GM18909 (cell line): Measurements from ENCODE around the gene PRXL2C.
A peak's percentile ranks its signal among the peaks of the same experiment; 100 is the strongest.
"Not testable (repeated sequence)": the region's sequence is repeated elsewhere in the genome, so short reads cannot be mapped to it uniquely, and the experiment has no call there.

Experiments
- ATAC-seq: cut with Tn5 transposase; IDR thresholded peaks from one replicate; pipeline ENCODE4 v1.9.1; 2021; ENCODE audit warnings: mild to moderate bottlenecking; ENCODE audit not compliant: unreplicated experiment, poor library complexity

The PRXL2C gene

GRCh38 chr9:96651626-96652025 is 3.5 kb downstream of the PRXL2C start:
- no peak for ATAC-seq

DNA sequence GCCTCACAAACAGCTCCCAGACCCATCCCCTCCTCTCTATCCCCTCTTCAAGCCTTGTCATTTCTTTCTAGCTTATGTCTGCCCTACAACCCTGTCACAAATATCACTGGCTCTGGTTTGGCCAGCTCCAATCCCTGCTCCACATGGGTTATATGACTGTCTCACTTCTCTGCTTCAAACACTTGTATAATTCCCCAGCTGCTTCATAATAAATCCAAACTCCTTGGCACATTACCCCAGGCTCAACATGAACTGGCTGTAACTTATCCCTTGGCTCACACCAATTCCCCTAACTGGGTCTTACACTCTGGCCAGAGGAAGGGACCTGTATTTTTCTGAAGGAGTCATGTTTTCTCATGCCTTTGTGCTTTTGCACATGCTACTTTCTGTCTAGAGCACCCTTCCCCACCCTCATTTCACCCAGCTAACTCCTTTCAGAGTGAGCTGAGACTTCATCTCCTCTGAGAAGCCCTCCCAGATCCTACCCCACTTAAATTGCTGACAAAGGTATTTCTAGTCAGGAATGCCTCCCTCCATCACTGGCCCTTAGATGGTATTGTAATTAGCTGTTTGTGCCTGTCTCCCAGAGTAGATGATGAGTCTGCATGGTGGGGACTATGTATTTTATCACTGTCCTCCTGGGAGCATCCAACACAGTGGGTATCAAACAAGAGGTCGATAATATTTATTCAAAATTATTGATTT is 5.3 kb downstream of the PRXL2C start:
- ATAC-seq, result no peak

GRCh38 chr9:96646081-96646991 is 8.8 kb downstream of the PRXL2C start:
- no peak for ATAC-seq

GRCh38 chr9:96644137-96644536 is 11.0 kb downstream of the PRXL2C start:
- no peak for ATAC-seq

GRCh38 chr9:96641514-96641913 is 13.6 kb downstream of the PRXL2C start:
- ATAC-seq, result no peak

DNA sequence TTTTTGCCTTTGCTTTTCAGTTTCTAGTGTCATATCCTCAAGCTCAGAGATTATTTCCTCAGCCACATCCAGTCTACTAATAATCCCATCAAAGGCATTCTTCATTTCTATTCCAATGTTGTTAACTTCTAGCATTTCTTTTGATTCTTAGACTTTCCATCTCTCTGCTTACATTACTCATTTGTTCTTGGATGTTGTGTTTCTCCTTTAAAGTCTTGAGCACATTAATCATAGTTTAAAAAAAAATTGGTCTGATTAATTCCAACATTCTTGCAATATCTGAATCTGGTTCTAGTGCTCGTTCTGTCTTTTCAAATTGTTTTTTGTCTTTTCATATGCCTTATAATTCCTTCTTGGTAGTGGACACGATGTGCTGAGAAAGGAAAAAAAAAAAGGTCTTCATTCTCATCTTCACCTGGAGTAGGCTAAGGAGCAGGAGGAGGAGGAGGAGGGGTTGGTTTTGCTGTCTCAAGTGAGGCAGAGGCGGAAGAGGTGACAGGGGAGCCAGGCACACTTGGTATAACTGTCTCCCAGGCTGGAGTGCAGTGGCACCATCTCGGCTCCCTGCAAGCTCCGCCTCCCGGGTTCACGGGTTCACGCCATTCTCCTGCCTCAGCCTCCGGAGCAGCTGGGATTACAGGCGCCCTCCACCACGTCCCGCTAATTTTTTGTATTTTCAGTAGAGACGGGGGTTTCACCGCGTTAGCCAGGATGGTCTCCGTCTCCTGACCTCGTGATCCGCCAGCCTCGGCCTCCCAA is 16.3 kb downstream of the PRXL2C start:
- ATAC-seq, result no peak

DNA sequence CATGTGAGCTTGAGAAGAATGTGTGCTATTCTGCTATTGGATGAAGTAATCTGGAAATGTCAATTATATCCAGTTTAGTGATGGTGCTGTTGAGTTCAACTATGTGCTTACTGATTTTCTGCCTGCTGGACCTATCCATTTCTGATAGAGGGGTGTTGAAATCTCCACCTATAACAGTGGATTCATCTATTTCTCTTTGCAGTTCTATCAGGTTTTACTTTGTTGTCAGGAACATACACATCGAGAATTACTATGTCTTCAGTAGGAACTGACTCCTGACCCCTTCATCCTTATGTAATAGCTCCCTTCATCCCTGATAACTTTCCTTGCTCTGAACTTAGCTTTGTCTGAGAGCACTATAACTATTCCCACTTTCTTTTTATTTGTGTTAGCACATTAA is 18.7 kb downstream of the PRXL2C start:
- ATAC-seq, result no peak

DNA sequence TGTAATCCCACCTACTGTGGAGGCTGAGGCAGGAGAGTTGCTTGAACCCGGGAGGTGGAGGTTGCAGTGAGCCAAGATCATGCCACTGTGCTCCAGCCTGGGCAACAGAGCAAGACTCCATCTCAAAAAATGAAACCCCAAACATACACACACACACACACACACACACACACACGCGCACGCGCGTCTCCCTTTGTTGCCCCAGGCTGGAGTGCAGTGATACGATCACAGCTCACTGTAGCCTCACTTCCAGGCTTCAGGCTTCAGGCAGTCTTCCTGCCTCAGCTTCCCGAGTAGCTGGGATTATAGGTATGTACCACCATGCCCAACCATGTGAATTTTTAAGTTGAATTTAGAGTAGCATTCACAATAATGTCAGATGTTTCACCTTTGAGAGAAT is 21.5 kb downstream of the PRXL2C start:
- not testable (repeated sequence) for ATAC-seq

DNA sequence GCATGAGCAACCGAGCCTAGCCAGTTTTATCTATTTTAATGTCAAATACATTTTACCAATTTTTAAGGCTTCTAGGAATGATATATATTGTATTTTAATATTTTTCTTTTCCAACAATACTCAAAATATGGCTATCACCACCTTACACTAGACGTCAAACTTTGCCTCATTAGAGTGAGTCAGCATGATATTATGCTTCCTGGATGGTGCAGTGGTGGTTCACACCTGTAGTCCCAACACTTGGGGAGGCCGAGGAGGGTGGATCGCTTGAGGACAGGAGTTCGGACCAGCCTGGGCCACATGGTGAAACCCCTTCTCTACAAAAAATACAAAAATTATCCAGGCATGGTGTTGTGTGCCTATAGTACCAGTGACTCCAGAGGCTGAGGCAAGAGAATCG is 28.2 kb downstream of the PRXL2C start:
- ATAC-seq, result no peak

GRCh38 chr9:96621618-96622017 is 33.5 kb downstream of the PRXL2C start:
- ATAC-seq, result no peak

DNA sequence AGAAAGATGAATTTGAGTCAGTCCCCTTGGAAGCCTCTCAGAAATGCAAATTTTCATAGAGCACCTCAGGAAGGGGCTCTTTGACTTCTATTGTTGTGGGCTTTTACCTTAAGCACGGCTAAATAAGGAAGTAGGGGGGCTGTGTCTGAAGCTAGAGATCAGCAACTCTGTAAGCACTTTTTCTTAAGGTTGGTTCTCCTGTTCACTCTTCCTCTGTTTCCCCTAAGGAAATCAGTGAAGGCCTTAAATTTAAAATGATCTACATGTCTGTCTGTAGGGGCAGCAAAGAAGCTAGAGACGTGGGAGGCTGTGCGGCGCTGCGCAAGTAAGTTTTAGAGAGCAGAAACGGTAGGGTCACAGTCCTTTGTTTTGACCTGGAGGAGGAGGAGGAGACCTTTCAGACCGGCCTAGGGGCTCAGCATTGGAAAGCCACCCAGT is 34.3 kb downstream of the PRXL2C start:
- ATAC-seq, result no peak

GRCh38 chr9:96620181-96620514 is 35.0 kb downstream of the PRXL2C start:
- ATAC-seq, result no peak

GRCh38 chr9:96619491-96620180 is 35.5 kb downstream of the PRXL2C start, which contains the start of gene CDC14B:
CDC14B (minus strand) TSS chr9:96619843; CDS start chr9:96619378, 465 bp downstream.
- ATAC-seq, result peak; percentile 65

- ATAC-seq, result no peak
Measured at GRCh38 chr9:96619124-96619465, 36.0 kb downstream of the PRXL2C start.

DNA sequence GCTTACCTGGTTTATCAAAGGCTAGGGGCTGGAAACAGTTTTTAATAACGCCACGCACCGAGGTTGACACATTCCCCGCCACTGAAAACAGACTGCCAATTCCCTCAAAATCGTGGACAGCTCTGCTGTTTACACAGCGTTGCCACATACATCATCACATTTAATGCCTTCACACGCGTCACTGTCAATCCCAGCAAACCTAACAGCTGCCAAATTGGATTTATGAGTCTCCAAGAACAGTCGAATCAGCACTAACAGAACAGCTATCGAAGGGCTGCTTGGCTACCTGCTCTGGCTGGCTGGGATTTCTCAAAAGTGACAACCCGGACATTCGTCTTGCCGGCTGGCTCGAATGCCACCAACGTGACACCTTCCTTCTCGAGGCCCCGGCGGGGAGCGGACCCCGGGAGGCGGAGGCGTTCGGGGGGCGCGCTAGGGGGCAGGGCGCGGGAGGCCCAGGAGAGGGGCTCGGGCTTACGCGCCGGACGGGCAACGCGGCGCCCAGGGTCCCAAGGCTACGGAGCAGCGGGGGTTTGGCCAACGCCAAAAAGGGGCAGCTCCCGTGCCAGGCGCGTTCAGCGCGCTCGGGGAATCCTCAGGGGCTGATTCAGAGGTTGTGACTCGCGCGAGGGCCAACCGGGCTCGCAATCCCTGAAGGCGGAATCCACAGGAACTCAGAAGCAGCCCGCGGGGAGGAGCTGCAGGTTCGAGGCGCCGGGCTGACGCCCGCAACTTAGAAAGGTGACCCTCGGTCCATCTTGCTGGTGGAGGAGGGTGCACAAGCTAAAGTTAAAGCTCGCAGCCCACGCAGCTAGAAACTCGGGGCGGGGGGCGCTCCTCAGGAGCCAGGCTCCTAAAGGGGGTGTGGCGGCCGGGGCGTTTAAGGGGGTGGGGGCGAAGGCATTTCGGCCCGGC is 36.7 kb downstream of the PRXL2C start:
- no peak for ATAC-seq

GRCh38 chr9:96617439-96618185 is 37.5 kb downstream of the PRXL2C start:
- ATAC-seq, result no peak

DNA sequence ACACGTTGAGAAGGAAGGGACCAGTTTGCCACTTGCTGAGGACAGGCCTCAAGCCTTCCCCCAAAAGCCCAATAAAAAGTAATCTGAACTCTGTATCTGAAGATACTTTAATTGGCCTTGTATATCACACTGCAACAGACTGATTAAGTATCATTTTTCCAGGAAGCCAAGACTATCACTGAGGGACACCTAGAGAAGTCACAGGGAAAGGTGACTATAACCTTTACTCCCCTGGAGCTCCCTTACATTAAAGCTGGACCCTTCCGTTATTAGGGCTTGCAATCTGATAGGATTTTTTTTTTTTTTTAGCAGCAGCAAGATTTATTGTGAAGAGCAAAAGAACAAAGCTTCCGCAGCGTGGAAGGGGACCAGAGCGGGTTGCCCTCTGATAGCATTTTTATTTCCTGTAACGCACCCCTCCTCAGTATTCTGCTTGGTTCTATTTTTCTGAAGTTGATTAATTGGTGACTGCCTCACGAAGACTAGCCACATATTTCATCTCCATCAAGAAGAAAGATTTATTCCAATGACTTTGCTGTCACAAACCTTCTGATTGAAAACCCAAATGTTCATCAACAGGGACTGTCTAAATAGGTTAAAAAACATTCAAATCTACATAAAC is 38.2 kb downstream of the PRXL2C start:
- ATAC-seq, result no peak

GRCh38 chr9:96615411-96615810 is 39.7 kb downstream of the PRXL2C start:
- ATAC-seq, result no peak
